OCI-LY1 (cell line): ENCODE results near the gene RPL15.

Source experiments
- H2AFZ ChIP-seq: fragments of 200-600 bp; sonication (generic), shearing (Covaris generic); 2 replicates; pipeline ENCODE4 v1.6.0; 2014; ENCODE audit warnings: antibody characterized with exemption, mild to moderate bottlenecking, low read length
- H3F3A ChIP-seq: fragments of 200-600 bp; sonication (generic), shearing (Covaris generic); 2 replicates; pipeline ENCODE4 v1.6.0; 2014; ENCODE audit warnings: mild to moderate bottlenecking, antibody characterized with exemption, low read length, moderate library complexity; ENCODE audit not compliant: insufficient read depth
- H3K27ac ChIP-seq: fragments of 200-600 bp; sonication (generic); 2 replicates; pipeline ENCODE4 v1.5.1; 2014; ENCODE audit warnings: low read length, mixed run types, mild to moderate bottlenecking, low read depth; ENCODE audit not compliant: poor library complexity, severe bottlenecking
- H3K27me3 ChIP-seq: fragments of 200-600 bp; sonication (generic); 2 replicates; pipeline ENCODE4 v1.6.0; 2014; ENCODE audit warnings: antibody characterized with exemption, mild to moderate bottlenecking, low read length, moderate library complexity; ENCODE audit not compliant: insufficient read depth
- H3K36me3 ChIP-seq: fragments of 200-600 bp; sonication (generic); 2 replicates; pipeline ENCODE4 v1.6.1; 2014; ENCODE audit warnings: mild to moderate bottlenecking, antibody characterized with exemption, low read length, moderate library complexity, mixed read lengths; ENCODE audit not compliant: insufficient read depth
- H3K4me1 ChIP-seq: fragments of 200-600 bp; sonication (generic); 2 replicates; pipeline ENCODE4 v1.5.1; 2014; ENCODE audit warnings: mild to moderate bottlenecking, low read length, moderate library complexity; ENCODE audit not compliant: insufficient read depth, severe bottlenecking
- H3K4me2 ChIP-seq: fragments of 200-600 bp; sonication (generic), shearing (Covaris generic); 2 replicates; pipeline ENCODE4 v1.6.1; 2014; ENCODE audit warnings: low read length
- H3K4me3 ChIP-seq: fragments of 200-600 bp; sonication (generic); 2 replicates; pipeline ENCODE4 v1.5.1; 2014; ENCODE audit warnings: low read length, low read depth, mild to moderate bottlenecking, mixed read lengths; ENCODE audit not compliant: poor library complexity, severe bottlenecking
- H3K79me2 ChIP-seq: fragments of 200-600 bp; shearing (Covaris generic); 2 replicates; pipeline ENCODE4 v1.6.1; 2016; ENCODE audit warnings: mixed run types, low read length, mixed read lengths; ENCODE audit not compliant: insufficient read depth
- H3K9ac ChIP-seq: fragments of 200-600 bp; sonication (generic), shearing (Covaris generic); 2 replicates; pipeline ENCODE4 v1.6.1; 2014; ENCODE audit warnings: mild to moderate bottlenecking, low read length, mixed read lengths
- H3K9me2 ChIP-seq: fragments of 200-600 bp; sonication (generic), shearing (Covaris generic); 2 replicates; pipeline ENCODE4 v1.6.1; 2014; ENCODE audit warnings: low read depth, mild to moderate bottlenecking, low read length, mixed read lengths
- H3K9me3 ChIP-seq: fragments of 200-600 bp; shearing (Covaris generic); 2 replicates; pipeline ENCODE4 v1.6.1; 2014; ENCODE audit warnings: low read length, mixed read lengths
- H4K20me1 ChIP-seq: fragments of 200-600 bp; sonication (generic), shearing (Covaris generic); 2 replicates; pipeline ENCODE4 v1.6.0; 2016; ENCODE audit warnings: mild to moderate bottlenecking, low read length; ENCODE audit not compliant: insufficient read depth
- EZH2 ChIP-seq: fragments of 200-600 bp; sonication (generic), shearing (Covaris generic); IDR thresholded peaks from 2 replicates; pipeline ENCODE4 v1.8.0; 2017; ENCODE audit warnings: borderline replicate concordance, mixed run types, mild to moderate bottlenecking, antibody characterized with exemption, low read length, moderate library complexity, mixed read lengths
- TF ChIP-seq, protein P1 (sequence below): fragments of 200-600 bp; sonication (generic), shearing (Covaris generic); IDR thresholded peaks from 2 replicates; pipeline ENCODE4 v1.5.1; 2017; ENCODE audit warnings: mild to moderate bottlenecking, antibody characterized with exemption, low read length, moderate library complexity, mixed read lengths

RPL15 gene

DNA sequence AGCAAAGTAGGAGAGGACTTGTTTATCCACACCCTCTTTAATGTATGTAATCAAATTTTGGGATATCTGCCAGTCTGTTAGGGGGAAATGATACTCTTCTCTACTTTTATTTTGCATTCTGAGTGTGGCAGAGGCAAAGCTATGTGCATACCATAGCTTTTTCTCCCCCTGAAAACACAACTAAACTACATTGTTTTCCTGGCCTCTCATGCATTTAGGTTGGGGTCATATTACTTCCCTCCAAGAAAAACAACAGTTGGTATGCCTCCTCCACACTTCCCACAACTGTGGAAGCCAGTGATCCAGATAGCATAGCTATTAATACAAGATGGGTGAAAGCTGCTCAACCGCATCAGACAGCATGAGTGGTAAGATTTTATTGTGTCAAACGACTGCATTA, 6.9 kb downstream of the RPL15 start:
- H3F3A ChIP-seq: peaks cover 6% of the 10 kb centered on the region
- H3K4me2 ChIP-seq: no peak overlapping the region

DNA sequence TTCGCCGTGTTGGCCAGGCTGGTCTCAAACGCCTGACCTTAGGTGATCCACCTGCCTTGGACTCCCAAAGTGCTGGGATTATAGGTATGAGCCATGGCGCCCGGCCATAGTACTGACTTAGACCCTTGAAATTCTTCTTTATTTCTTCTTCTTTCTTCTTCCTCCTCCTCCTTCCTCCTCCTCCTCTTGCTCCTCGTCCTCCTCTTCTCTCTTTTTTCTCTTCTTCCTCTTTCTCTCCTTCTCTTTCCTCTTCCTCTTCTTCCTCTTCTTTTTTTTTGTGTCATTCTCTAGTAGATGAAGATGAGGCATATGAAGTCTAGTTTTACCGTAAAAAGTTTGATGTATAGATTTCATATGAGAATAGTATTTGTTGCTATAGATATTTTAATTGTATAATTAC, 9.3 kb downstream of the RPL15 start:
- Histone ChIP-seq H3F3A (no peaks in the 10 kb centered on the region), H2AFZ (no peak overlapping the region), H4K20me1 (no peaks in the 10 kb centered on the region), H3K27ac (no peak overlapping the region), H3K27me3 (no peaks in the 10 kb centered on the region), H3K4me1 (peaks cover 5% of the 10 kb centered on the region), H3K9me2 (no peaks in the 10 kb centered on the region), H3K9ac (no peak overlapping the region), H3K36me3 (peaks cover 5% of the 10 kb centered on the region; the same call in 1 of the 2 replicates), H3K4me3 (no peak overlapping the region), H3K4me2 (no peak overlapping the region), H3K9me3 (no peaks in the 10 kb centered on the region), H3K79me2 (no peaks in the 10 kb centered on the region)
- TF ChIP-seq, protein P1, sequence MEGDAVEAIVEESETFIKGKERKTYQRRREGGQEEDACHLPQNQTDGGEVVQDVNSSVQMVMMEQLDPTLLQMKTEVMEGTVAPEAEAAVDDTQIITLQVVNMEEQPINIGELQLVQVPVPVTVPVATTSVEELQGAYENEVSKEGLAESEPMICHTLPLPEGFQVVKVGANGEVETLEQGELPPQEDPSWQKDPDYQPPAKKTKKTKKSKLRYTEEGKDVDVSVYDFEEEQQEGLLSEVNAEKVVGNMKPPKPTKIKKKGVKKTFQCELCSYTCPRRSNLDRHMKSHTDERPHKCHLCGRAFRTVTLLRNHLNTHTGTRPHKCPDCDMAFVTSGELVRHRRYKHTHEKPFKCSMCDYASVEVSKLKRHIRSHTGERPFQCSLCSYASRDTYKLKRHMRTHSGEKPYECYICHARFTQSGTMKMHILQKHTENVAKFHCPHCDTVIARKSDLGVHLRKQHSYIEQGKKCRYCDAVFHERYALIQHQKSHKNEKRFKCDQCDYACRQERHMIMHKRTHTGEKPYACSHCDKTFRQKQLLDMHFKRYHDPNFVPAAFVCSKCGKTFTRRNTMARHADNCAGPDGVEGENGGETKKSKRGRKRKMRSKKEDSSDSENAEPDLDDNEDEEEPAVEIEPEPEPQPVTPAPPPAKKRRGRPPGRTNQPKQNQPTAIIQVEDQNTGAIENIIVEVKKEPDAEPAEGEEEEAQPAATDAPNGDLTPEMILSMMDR: no peak
- no peak for TF ChIP-seq EZH2

More for the DNA sequence above, 6.9 kb downstream of the RPL15 start:
- Histone ChIP-seq H3K9ac (no peak overlapping the region), H3K4me1 (peaks cover 9% of the 10 kb centered on the region), H3K27ac (no peak overlapping the region), H3K79me2 (peaks cover under 1% of the 10 kb centered on the region; the same call in 1 of the 2 replicates), H3K4me3 (no peak overlapping the region), H3K27me3 (no peaks in the 10 kb centered on the region), H4K20me1 (no peaks in the 10 kb centered on the region), H3K9me2 (no peaks in the 10 kb centered on the region), H3K9me3 (no peaks in the 10 kb centered on the region), H3K36me3 (peaks cover 29% of the 10 kb centered on the region), H2AFZ (no peak overlapping the region)
- no peak for TF ChIP-seq EZH2
- TF ChIP-seq, protein P1: no peak

DNA sequence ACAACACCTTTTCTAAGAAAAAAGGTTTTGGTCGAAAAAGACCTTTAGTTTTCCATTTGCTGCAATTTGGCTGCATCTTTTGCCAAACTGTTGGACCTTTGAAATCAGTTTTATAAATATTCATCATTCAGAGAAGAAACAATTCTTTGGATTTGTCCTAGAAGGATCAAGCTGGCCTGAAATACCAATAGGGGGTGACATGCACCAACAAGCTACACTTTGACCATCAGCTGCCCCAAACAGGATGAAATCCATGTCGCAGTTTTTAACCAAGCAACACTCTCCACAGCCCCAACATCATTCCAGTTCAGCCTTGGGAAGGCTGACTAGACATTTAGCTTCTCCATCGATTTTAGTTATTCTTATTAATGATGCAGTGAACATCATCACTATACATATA, 9.8 kb downstream of the RPL15 start:
- Histone ChIP-seq H3K79me2 (no peaks in the 10 kb centered on the region), H3K9me3 (no peaks in the 10 kb centered on the region)

More for the DNA sequence above, 9.8 kb downstream of the RPL15 start:
- no peaks in the 10 kb centered on the region for H3K27me3 ChIP-seq
- no peak overlapping the region for H3K4me2 ChIP-seq
- no peak overlapping the region for H3K4me3 ChIP-seq
- H3K4me1 ChIP-seq: peaks cover 10% of the 10 kb centered on the region
- H3K9me2 ChIP-seq: no peaks in the 10 kb centered on the region
- no peak overlapping the region for H2AFZ ChIP-seq
- H4K20me1 ChIP-seq: no peaks in the 10 kb centered on the region
- no peak overlapping the region for H3K27ac ChIP-seq
- no peak overlapping the region for H3K9ac ChIP-seq
- no peaks in the 10 kb centered on the region for H3F3A ChIP-seq
- TF ChIP-seq EZH2: no peak
- TF ChIP-seq, protein P1: no peak
- no peaks in the 10 kb centered on the region for H3K36me3 ChIP-seq
